NK-92 treated with Interleukin-12 subunit alpha and Interleukin-12 subunit beta, amount 100 ng/mL, for 24 hours (cell line): ENCODE results near the gene MAZ.
"Not testable (repeated sequence)": the region's sequence is repeated elsewhere in the genome, so short reads cannot be mapped to it uniquely, and the experiment has no call there.

Experiments
- DNase-seq: peaks from one replicate; lab custom pipeline; 2025; lab: John Stamatoyannopoulos, UW

Gene MAZ

GRCh38 chr16:29806099-29806579, at the start of gene MAZ:
MAZ (plus strand) TSS chr16:29806529; CDS start chr16:29806702, 173 bp downstream.
- no peak for DNase-seq

- DNase-seq: no peak
Observed at GRCh38 chr16:29756654-29757053, 49.7 kb upstream of the MAZ start.

DNA sequence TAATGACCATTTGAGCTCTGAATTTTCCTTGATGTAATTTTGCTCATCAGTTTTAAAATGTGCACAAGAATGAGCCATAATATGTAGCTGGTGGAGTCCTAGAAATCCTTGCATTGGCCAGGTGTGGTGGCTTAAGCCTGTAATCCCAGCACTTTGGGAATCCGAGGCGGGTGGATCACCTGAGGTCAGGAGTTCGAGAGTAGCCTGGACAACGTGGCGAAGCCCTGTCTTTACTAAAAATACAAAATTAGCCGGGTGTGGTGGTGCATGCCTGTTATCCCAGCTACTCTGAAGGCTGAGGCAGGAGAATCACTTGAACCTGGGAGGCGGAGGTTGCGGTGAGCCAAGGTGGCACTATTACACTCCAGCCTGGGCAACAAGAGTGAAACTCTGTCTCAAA, 49.2 kb upstream of the MAZ start:
- DNase-seq: not testable (repeated sequence)

DNA sequence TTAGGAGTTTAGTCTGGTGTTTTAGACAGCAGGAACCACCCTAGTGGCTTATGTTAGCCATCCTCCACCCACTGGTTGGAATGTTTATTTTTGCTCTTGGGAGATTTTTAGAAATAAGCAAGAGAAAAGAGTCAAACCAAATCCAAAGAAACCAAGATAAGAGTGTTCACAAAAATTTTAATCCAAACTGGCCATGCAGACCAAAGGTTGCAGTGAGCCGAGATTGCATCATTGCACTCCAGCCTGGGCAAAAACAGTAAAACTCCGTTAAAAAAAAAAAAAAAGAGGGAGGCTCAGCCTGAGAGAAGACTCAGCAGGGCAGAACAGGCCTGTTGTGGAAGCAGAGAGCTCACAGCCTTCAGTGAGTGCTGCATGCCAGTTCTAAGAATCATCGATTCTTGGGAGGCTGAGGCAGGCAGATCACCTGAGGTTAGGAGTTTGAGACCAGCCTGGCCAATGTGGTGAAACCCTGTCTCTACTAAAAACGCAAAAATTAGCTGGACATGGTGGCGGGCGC, 48.3 kb upstream of the MAZ start:
- no peak for DNase-seq

DNA sequence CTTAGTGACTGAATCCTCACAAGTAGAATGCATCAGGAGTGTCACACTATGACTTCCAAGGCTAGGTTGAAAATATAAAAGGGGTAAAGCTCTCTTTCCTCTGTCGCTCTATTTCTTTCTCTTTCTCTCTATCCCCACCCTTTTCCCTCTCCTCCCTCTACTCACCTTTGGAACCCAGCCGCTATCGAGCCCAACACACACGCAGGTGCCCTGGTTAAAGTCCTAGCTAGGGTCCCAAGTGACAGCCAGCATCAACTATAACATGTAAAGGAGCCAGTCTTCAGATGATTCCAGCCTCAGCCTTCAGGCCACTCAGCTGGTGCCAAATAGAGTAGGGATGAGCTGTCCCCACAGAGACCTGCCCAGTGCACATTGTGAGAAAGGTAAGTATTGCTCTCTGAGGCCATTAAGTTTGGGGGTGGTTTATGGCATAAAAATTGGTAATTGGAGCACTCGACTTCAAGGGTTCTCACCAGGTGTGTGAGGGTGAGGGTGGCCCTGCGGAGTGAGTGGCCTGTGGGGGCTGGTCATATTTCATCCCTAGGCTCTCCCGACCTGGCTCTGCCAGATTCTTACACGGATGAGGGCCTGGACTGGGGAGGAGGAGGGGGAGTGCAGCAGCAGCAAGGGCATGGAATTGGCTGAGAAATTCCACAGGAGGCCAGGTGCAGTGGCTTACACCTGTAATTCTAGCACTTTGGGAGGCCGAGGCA, 45.6 kb upstream of the MAZ start:
- no peak for DNase-seq

- not testable (repeated sequence) for DNase-seq
Observed at GRCh38 chr16:29761280-29761651, 45.1 kb upstream of the MAZ start.

- no peak for DNase-seq
Observed at GRCh38 chr16:29761882-29762281, 44.4 kb upstream of the MAZ start.

GRCh38 chr16:29763326-29763725, 43.0 kb upstream of the MAZ start:
- no peak for DNase-seq

DNA sequence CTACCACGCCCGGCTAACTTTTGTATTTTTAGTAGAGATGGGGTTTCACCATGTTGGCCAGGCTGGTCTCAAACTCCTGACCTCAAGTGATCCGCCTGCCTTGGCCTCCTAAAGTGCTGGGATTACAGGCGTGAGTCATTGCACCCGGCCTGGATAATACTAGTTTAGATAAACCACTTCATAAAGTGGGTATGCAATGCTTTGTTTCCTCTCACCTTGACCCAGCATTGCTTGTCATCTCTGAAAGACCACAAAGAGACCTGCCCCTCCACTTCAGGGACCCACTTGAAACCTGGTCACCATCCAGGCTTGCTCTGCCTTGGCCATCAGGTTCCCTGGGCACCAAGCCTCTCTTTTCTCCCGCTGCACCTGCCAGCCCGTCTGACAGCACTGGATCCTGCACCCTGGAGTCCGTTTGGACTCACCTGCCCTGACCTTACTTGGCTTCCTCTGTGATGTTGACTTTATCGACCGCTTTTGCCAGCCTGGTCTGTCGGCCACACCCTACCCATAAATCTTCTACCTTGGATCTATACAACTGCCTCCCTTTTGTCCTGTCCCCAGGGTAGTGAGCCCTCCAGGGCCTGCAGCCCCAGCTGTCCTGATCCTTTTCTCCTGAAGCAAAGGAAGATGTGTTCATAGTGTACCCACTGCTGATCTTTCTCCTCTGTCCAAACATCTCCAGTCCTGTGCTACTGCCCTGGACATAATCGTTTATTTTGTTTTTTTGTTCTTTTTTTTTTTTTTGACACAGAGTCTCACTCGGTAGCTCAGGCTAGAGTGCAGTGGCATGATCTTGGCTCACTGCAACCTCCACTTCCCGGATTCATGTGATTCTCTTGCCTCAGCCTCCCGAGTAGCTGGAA, 40.9 kb upstream of the MAZ start:
- DNase-seq: no peak

DNA sequence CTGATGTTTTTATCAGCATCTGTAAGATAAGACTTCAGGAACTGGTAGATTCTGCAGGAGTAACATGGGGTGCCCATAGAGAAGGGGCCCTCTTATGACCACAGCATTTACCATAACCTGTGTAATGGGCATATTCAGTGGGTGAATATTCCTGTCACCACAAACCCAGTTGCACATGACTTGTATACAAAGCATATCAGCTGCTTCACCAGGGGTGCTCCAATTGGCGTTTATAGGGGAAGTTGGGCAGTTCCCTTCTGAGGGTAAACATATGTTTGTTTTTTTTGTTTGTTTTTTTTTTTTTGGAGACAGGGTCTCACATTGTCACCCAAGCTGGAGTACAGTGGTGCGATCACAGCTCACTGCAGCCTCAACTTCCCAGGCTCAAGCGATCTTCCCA, 39.8 kb upstream of the MAZ start:
- no peak for DNase-seq

GRCh38 chr16:29767062-29767461, 39.3 kb upstream of the MAZ start:
- DNase-seq: no peak

- DNase-seq: no peak
Observed at GRCh38 chr16:29769507-29769906, 36.8 kb upstream of the MAZ start.

GRCh38 chr16:29770250-29770929, 35.9 kb upstream of the MAZ start:
- no peak for DNase-seq

- not testable (repeated sequence) for DNase-seq
Observed at GRCh38 chr16:29772330-29772729, 34.0 kb upstream of the MAZ start.

- DNase-seq: no peak
Observed at GRCh38 chr16:29774730-29775129, 31.6 kb upstream of the MAZ start.

DNA sequence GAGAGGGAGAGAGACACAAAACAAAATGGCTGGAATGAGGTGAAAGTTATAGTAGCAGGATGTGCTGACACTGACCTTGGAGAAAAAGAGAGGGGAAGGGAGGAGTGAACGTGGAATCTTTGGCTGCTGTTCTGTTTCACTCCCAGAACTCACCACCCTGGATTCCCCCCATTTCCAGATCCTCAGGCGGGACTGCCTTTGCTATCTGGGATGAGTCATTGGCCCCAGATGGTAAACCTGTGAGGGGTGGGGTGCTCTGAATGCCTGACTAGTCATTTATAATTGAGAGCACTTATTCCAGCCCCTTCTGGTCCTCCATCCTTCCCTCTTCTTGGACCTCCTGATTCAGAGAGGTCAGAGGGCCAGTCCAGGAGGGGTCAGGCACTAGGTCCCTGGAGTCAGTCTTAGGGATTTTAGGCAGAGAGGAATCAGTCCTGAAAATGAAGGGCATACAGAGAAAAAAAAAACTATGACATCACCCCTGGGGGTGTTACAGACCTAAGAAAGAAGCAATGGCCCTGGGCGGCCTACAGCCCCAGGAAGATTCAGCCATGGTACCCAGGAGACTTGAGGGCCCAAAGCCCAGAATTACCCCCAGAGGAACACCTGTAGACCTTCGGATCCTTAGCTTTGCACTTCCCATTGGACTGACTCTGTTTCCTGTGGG, 30.5 kb upstream of the MAZ start:
- DNase-seq: no peak

DNA sequence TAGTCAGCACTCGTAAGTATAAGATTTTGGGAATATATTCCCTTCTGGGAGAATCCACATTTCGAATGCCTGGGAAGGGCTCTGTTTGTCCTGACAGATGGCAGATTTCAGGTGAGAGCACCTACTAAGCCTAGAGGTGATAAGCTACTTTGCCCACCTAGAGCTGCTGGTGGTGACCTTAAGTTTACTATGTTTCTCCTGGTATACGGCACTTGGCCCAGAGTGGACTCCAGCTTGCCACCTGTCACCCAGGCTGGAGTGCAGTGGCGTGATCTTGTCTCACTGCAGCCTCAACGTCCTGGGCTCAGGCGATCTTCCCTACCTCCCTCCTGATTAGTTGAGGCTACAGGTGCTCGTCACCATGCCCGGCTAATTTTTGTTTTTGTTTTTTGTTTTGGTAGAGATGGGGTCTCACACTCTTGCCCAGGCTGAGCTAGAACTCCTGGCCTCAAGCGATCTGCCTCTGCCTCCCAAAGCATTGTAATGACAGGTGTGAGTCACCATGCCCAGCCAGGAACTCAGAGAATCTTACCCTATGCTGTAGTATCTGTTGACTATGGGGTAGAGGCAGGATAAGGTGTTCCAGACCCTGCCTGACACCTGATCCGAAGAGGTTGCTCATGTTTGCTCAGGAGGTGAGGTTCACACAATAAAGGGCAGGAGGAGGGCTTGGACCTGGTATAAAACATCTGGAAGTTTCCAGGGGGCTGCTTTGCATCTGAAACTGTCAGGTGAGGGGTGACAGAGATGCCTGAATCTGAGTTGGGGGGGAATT, 28.6 kb upstream of the MAZ start, which contains the start of gene ZG16:
Gene ZG16, plus strand, starts transcription at position 681 of the 775 bp plus-strand sequence. CDS start 1,011 bp downstream, outside the sequence.
- no peak for DNase-seq

- no peak for DNase-seq
Observed at GRCh38 chr16:29779474-29779873, 26.9 kb upstream of the MAZ start.

DNA sequence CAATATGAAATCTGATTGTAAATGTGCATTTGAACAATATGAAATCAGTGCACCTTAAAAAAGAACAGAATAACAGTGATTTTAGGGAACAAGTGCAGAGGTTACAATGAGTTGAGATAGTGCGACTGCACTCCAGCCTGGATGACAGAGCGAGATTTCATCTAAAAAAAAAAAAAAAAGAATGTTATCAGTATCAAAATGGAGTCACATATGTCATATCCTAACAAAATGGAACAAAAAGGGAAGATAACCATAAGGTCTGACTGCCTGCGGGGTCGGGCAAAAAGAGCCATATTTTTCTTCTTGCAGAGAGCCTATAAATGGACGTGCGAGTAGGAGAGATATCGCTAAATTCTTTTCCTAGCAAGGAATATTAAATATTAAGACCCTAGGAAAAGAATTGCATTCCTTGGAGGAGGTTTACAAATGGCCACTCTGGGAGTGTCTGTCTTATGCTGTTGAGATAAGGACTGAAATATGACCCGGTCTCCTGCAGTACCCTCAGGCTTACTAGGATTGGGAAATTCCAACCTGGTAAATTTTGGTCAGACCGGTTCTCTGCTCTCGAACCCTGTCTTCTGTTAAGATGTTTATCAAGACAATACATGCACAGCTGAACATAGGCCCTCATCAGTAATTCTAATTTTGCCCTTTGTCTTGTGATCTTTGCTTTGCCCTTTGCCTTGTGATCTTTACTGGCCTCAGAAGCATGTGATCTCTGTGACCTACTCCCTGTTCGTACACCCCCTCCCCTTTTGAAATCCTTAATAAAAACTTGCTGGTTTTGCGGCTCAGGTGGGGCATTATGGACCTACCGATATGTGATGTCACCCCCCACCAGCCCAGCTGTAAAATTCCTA, 23.0 kb upstream of the MAZ start:
- DNase-seq: not testable (repeated sequence)

- no peak for DNase-seq
Observed at GRCh38 chr16:29784157-29784556, 22.2 kb upstream of the MAZ start.
